ENCODE results near the gene P2RY8. TPM values are rescaled to one million over a fixed set of nuclear protein-coding genes. Genes with fewer than 3 reads are reported as not detected.
"Not testable (repeated sequence)": the region's sequence is repeated elsewhere in the genome, so short reads cannot be mapped to it uniquely, and the experiment has no call there.

Gene P2RY8
- total and polyA plus RNA-seq, 2 of the 4 experiments (the other 2 are of a cell fraction) = not detected

GRCh38 chrX:1557442-1557841 lies 20.5 kb upstream of the P2RY8 start:
- H2BK120ac ChIP-seq (ENCODE audit: low read depth, low read length); BruUV-seq (replicated peaks); H3K9me1 ChIP-seq (ENCODE audit: insufficient read depth, low read length); H2AK9ac ChIP-seq (replicated peaks; ENCODE audit: low read depth, low read length, poor library complexity); H3K56ac ChIP-seq (ENCODE audit: extremely low read depth, insufficient read depth, low read length); H4K5ac ChIP-seq (ENCODE audit: low read depth, low read length); DNase-seq; CTCF ChIA-PET; H4K20me1 ChIP-seq (ENCODE audit: insufficient read depth, low read length); dilution Hi-C loops (cut with HindIII; ENCODE audit: low sequenced_read_pairs, unreplicated experiment); H2BK20ac ChIP-seq (ENCODE audit: low read depth, low read length); ATAC-seq (ENCODE audit: low read depth); H3K27ac ChIP-seq (ENCODE audit: insufficient read depth, low read length); intact Hi-C loops (cut with micrococcal nuclease); H3K18ac ChIP-seq (ENCODE audit: low read depth, low read length); H3K4ac ChIP-seq (ENCODE audit: low read depth, low read length); H3K36me3 ChIP-seq (ENCODE audit: control insufficient read depth, insufficient read depth, low read length); H3K4me1 ChIP-seq (ENCODE audit: control insufficient read depth, insufficient read depth, low read length); H3K9ac ChIP-seq (ENCODE audit: low read depth, low read length); H3K23ac ChIP-seq (ENCODE audit: low read depth, low read length); H2BK15ac ChIP-seq (ENCODE audit: low read depth, low read length); H3K4me2 ChIP-seq (ENCODE audit: low read depth, low read length); H3K27me3 ChIP-seq (ENCODE audit: control insufficient read depth, insufficient read depth, low read length); H3K14ac ChIP-seq (replicated peaks; ENCODE audit: low read depth, low read length); H3K4me3 ChIP-seq (ENCODE audit: insufficient read depth, low read depth, low read length); in situ Hi-C loops (cut with MboI; ENCODE audit: low sequenced_read_pairs); H2AK5ac ChIP-seq (ENCODE audit: low read depth, low read length); H4K91ac ChIP-seq (ENCODE audit: insufficient read depth, low read depth, low read length); H2AFZ ChIP-seq (replicated peaks; ENCODE audit: low read length, poor library complexity); H4K8ac ChIP-seq (ENCODE audit: low read depth in 2 of 2, low read length in 2 of 2); H3K79me1 ChIP-seq (ENCODE audit: low read depth in 1 of 2, low read length in 2 of 2); POLR2A ChIA-PET (ENCODE audit: unreplicated experiment); H2BK5ac ChIP-seq (ENCODE audit: low read depth, low read length, poor library complexity, severe bottlenecking): not testable (repeated sequence)
- H3K9me3 ChIP-seq (ENCODE audit: control insufficient read depth, insufficient read depth, low read length) = peaks cover 18% of the 10 kb centered on the region
